Karpas-422 (cell line): ENCODE measurements around the gene ADAMTS17. TPM values are rescaled to one million over a fixed set of nuclear protein-coding genes. Genes with fewer than 3 reads are reported as not detected.

Source experiments
- DNase-seq: peaks from one replicate; pipeline ENCODE4 v3.0.0-alpha.2; 2015
- H2AFZ ChIP-seq: fragments of 200-600 bp; sonication (generic); 2 replicates; pipeline ENCODE4 v1.6.1; 2014; ENCODE audit warnings: antibody characterized with exemption, low read length, mixed read lengths
- H3K27ac ChIP-seq: fragments of 200-600 bp; sonication (generic); 2 replicates; pipeline ENCODE4 v1.5.1; 2014; ENCODE audit warnings: mild to moderate bottlenecking, low read length, moderate library complexity
- H3K27me3 ChIP-seq: fragments of 200-600 bp; sonication (generic); 2 replicates; pipeline ENCODE4 v1.6.1; 2014; ENCODE audit warnings: low read length, mixed read lengths
- H3K36me3 ChIP-seq: fragments of 200-600 bp; sonication (generic); 2 replicates; pipeline ENCODE4 v1.6.1; 2014; ENCODE audit warnings: low read length, mixed read lengths; ENCODE audit not compliant: insufficient read depth
- H3K4me1 ChIP-seq: fragments of 200-600 bp; sonication (generic); 2 replicates; pipeline ENCODE4 v1.6.1; 2014; ENCODE audit warnings: mild to moderate bottlenecking, low read length, mixed read lengths
- H3K4me2 ChIP-seq: fragments of 200-600 bp; sonication (generic); 2 replicates; pipeline ENCODE4 v1.6.1; 2014; ENCODE audit warnings: low read length, low read depth, mild to moderate bottlenecking; ENCODE audit not compliant: poor library complexity, severe bottlenecking
- H3K4me3 ChIP-seq: fragments of 200-600 bp; sonication (generic); 2 replicates; pipeline ENCODE4 v1.5.1; 2014; ENCODE audit warnings: mild to moderate bottlenecking, antibody characterized with exemption, low read length, mixed read lengths
- H3K79me2 ChIP-seq: fragments of 200-600 bp; sonication (generic); 2 replicates; pipeline ENCODE4 v1.6.1; 2014; ENCODE audit warnings: mild to moderate bottlenecking, low read length, mixed read lengths
- H3K9ac ChIP-seq: fragments of 200-600 bp; sonication (generic); 2 replicates; pipeline ENCODE4 v1.6.0; 2014; ENCODE audit warnings: low read length
- H3K9me2 ChIP-seq: fragments of 200-600 bp; sonication (generic), shearing (Covaris generic); replicated peaks from 2 replicates; pipeline ENCODE4 v1.6.0; 2014; ENCODE audit warnings: mild to moderate bottlenecking, low read length, moderate library complexity; ENCODE audit not compliant: insufficient read depth
- H3K9me3 ChIP-seq: fragments of 300-700, 200-600 bp; sonication (generic); 2 replicates; pipeline ENCODE4 v1.6.1; 2014; ENCODE audit warnings: low read length, mixed read lengths
- H4K20me1 ChIP-seq: fragments of 200-600 bp; sonication (generic); 2 replicates; pipeline ENCODE4 v1.6.1; 2014; ENCODE audit warnings: mild to moderate bottlenecking, antibody characterized with exemption, low read length, low read depth; ENCODE audit not compliant: insufficient read depth
- total RNA-seq: library from RNA; depleted of rRNA; stranded (reverse); fragments of >200 nt; shearing (Covaris generic); gene quantifications from 2 replicates; pipeline ENCODE4 v1.2.3, GENCODE V29; 2014; ENCODE audit warnings: low replicate concordance

The ADAMTS17 gene
- total RNA-seq, 1 experiment from 2014 or later = not detected

GRCh38 chr15:100241572-100242482 lies 99.9 kb downstream of the ADAMTS17 start:
- no peak overlapping the region for H3K4me3 ChIP-seq
- no peaks in the 10 kb centered on the region for H3K79me2 ChIP-seq
- no peak overlapping the region for H3K4me2 ChIP-seq

GRCh38 chr15:100236981-100237720 lies 104.6 kb downstream of the ADAMTS17 start:
- Histone ChIP-seq H3K27me3 (no peaks in the 10 kb centered on the region), H3K4me2 (no peak overlapping the region), H4K20me1 (no peaks in the 10 kb centered on the region), H3K36me3 (no peaks in the 10 kb centered on the region), H3K9me3 (no peaks in the 10 kb centered on the region), H3K79me2 (no peaks in the 10 kb centered on the region), H3K4me1 (no peaks in the 10 kb centered on the region), H3K27ac (no peak overlapping the region), H2AFZ (no peak overlapping the region), H3K9me2 (no peaks in the 10 kb centered on the region), H3K4me3 (no peak overlapping the region), H3K9ac (no peak overlapping the region)
- DNase-seq = no peak

More at GRCh38 chr15:100241572-100242482, 99.9 kb downstream of the ADAMTS17 start:
- H3K36me3 ChIP-seq = no peaks in the 10 kb centered on the region
- no peak overlapping the region for H3K9ac ChIP-seq
- H4K20me1 ChIP-seq = no peaks in the 10 kb centered on the region
- H2AFZ ChIP-seq = no peak overlapping the region
- no peaks in the 10 kb centered on the region for H3K4me1 ChIP-seq
- no peak for DNase-seq
- no peaks in the 10 kb centered on the region for H3K27me3 ChIP-seq
- no peak overlapping the region for H3K27ac ChIP-seq
- H3K9me2 ChIP-seq = no peaks in the 10 kb centered on the region
- H3K9me3 ChIP-seq = no peaks in the 10 kb centered on the region

GRCh38 chr15:100235030-100235617 lies 106.7 kb downstream of the ADAMTS17 start:
- DNase-seq = no peak
- Histone ChIP-seq H3K36me3 (no peaks in the 10 kb centered on the region), H4K20me1 (no peaks in the 10 kb centered on the region), H3K4me2 (no peak overlapping the region), H3K4me3 (no peak overlapping the region), H2AFZ (no peak overlapping the region), H3K9me2 (no peaks in the 10 kb centered on the region), H3K9ac (no peak overlapping the region), H3K79me2 (no peaks in the 10 kb centered on the region), H3K27ac (no peak overlapping the region), H3K9me3 (no peaks in the 10 kb centered on the region), H3K27me3 (no peaks in the 10 kb centered on the region), H3K4me1 (no peaks in the 10 kb centered on the region)

GRCh38 chr15:100234158-100235029 lies 107.4 kb downstream of the ADAMTS17 start:
- Histone ChIP-seq H3K27ac (no peak overlapping the region), H3K9ac (no peak overlapping the region), H3K4me3 (no peak overlapping the region), H4K20me1 (no peaks in the 10 kb centered on the region), H3K9me2 (no peaks in the 10 kb centered on the region), H3K9me3 (no peaks in the 10 kb centered on the region), H3K79me2 (no peaks in the 10 kb centered on the region), H3K4me1 (no peaks in the 10 kb centered on the region), H3K36me3 (no peaks in the 10 kb centered on the region), H3K27me3 (no peaks in the 10 kb centered on the region), H3K4me2 (no peak overlapping the region), H2AFZ (no peak overlapping the region)
- no peak for DNase-seq

GRCh38 chr15:100230784-100231183 lies 111.0 kb downstream of the ADAMTS17 start:
- no peak overlapping the region for H3K9ac ChIP-seq
- 0 out of 2 replicates have a peak, but pooled peaks cover 2% of the 10 kb centered on the region for H3K27me3 ChIP-seq
- no peaks in the 10 kb centered on the region for H4K20me1 ChIP-seq
- DNase-seq = no peak
- H3K4me3 ChIP-seq = no peak overlapping the region
- no peak overlapping the region for H3K27ac ChIP-seq
- no peaks in the 10 kb centered on the region for H3K36me3 ChIP-seq
- H3K9me3 ChIP-seq = no peaks in the 10 kb centered on the region
- H3K4me2 ChIP-seq = no peak overlapping the region
- no peaks in the 10 kb centered on the region for H3K79me2 ChIP-seq
- H2AFZ ChIP-seq = no peak overlapping the region
- H3K4me1 ChIP-seq = no peaks in the 10 kb centered on the region
- H3K9me2 ChIP-seq = no peaks in the 10 kb centered on the region

- Histone ChIP-seq H4K20me1 (no peaks in the 10 kb centered on the region), H3K27ac (no peak overlapping the region), H3K9me2 (no peaks in the 10 kb centered on the region), H3K4me2 (no peak overlapping the region), H3K27me3 (0 out of 2 replicates have a peak, but pooled peaks cover 2% of the 10 kb centered on the region), H2AFZ (no peak overlapping the region), H3K36me3 (no peaks in the 10 kb centered on the region), H3K9ac (no peak overlapping the region), H3K4me3 (no peak overlapping the region), H3K9me3 (no peaks in the 10 kb centered on the region), H3K79me2 (no peaks in the 10 kb centered on the region), H3K4me1 (no peaks in the 10 kb centered on the region)
- DNase-seq = no peak
These were observed 112.3 kb downstream of the ADAMTS17 start for GRCh38 chr15:100229181-100230163.

- no peak overlapping the region for H3K27ac ChIP-seq
- H3K9me3 ChIP-seq = no peaks in the 10 kb centered on the region
- no peak overlapping the region for H3K4me2 ChIP-seq
- no peaks in the 10 kb centered on the region for H3K9me2 ChIP-seq
- no peaks in the 10 kb centered on the region for H4K20me1 ChIP-seq
- no peak for DNase-seq
- no peak overlapping the region for H2AFZ ChIP-seq
- H3K79me2 ChIP-seq = no peaks in the 10 kb centered on the region
- H3K36me3 ChIP-seq = no peaks in the 10 kb centered on the region
- no peaks in the 10 kb centered on the region for H3K4me1 ChIP-seq
- 0 out of 2 replicates have a peak, but pooled peaks cover 2% of the 10 kb centered on the region for H3K27me3 ChIP-seq
- no peak overlapping the region for H3K4me3 ChIP-seq
- no peak overlapping the region for H3K9ac ChIP-seq
These were observed 114.0 kb downstream of the ADAMTS17 start for GRCh38 chr15:100227781-100228180.
